HG02885 (cell line): Measurements from ENCODE around the gene RNF126.
"Not testable (repeated sequence)": the region's sequence is repeated elsewhere in the genome, so short reads cannot be mapped to it uniquely, and the experiment has no call there.

Experiments
- ATAC-seq: cut with Tn5 transposase; IDR thresholded peaks from one replicate; pipeline ENCODE4 v1.9.1; 2021; ENCODE audit warnings: mild to moderate bottlenecking; ENCODE audit not compliant: unreplicated experiment, poor library complexity

Gene RNF126

DNA sequence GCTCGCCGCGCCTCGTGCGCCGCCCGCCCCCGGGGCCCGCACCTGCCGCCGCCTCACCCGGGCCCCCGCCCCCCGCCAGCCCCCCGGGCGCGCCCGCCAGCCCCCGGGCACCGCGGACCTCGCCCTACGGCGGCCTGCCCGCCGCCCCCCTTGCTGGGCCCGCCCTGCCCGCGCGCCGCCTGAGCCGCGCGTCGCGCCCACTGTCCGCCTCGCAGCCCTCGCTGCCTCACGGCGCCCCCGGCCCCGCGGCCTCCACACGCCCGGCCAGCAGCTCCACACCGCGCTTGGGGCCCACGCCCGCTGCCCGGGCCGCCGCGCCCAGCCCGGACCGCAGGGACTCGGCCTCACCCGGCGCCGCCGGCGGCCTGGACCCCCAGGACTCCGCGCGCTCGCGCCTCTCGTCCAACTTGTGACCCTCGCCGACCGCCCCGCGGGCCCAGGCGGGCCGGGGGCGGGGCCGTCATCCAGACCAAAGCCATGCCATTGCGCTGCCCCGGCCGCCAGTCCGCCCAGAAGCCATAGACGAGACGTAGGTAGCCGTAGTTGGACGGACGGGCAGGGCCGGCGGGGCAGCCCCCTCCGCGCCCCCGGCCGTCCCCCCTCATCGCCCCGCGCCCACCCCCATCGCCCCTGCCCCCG lies 46.8 kb downstream of the RNF126 start:
- no peak for ATAC-seq

DNA sequence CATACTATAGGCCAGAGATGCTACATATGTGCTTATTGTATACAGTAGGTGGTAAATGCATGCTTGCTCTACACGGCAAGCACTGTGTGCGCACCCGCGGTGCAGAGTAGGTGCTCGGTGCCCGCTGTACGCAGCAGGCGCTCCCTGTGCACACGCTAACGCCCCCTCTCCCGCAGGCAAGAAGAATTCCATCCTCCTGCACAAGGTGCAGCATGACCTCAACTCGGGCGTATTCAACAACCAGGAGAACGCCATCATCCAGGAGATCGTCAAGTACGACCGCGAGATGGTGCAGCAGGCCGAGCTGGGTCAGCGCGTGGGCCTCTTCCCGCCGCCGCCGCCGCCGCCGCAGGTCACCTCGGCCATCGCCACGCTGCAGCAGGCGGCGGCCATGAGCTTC lies 47.4 kb downstream of the RNF126 start:
- ATAC-seq: no peak

DNA sequence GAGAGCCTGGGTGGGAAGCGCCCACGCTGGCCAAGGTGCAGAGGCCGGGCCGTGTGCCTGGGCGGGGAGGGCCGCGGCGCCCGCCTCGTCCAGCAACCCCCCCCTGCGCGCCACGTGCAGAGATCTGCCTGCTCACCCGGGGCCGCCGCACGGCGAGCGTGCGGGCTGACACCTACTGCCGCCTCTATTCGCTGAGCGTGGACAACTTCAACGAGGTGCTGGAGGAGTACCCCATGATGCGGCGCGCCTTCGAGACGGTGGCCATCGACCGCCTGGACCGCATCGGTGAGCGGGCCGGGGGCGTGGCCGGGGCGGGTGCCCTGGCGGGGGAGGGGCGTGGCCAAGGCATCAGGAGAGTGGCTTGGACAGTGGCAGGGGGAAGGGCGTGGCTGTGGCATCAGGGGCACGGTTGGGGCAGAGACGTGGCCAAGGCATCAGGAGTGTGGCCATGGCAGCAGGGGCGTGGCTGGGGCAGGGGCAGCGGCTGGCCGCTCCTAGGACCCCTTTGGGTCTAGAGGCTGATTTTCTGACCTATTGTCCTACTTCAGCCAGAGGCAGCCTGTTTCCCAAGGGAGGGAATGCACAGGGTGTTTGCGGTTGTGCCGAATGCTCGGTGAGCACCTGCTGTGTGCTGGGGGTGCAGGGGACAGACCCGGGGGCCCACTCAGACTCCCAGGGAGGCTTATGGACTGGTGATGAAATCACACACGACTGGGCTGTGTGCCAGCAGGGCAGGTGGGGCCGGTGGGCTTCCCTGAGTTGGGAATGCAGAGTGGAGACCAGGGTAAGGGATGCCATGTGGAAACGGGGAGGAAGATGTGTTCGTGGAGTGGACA lies 49.1 kb downstream of the RNF126 start:
- no peak for ATAC-seq

DNA sequence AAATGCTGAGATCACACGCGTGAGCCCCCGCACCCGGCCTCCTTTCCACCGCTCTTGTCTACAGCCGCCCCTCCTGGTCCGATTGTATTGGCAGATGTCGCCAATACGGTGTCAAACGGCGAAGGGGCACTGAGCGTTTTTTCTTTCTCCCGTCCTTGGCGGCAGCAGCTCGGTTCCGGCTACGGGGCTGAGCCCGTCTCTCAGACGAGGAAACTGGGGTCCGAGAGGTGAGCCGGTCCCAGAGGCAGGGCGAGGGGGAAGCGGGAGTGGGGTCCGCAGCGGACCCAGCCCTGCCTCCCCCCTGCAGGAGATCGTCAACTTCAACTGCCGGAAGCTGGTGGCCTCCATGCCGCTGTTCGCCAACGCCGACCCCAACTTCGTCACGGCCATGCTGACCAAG lies 50.1 kb downstream of the RNF126 start:
- no peak for ATAC-seq

DNA sequence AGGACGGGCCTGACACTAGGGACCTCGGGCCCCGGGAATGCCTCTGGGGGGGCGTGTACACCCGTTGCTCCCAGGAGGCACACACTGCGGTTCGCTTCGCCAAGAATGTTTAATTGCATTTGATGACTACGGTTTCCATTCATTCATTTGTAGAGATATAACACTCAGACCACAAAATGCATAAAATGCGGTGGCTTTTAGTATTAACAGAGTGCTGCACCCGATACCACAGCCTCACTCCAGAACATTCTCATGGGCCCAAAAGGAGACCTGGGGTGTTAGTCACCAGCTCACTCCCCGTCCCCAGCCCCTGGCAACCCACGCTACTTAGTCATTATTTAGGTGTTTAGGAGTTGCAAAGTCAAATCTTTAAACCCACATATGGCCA lies 51.5 kb downstream of the RNF126 start:
- ATAC-seq: no peak

DNA sequence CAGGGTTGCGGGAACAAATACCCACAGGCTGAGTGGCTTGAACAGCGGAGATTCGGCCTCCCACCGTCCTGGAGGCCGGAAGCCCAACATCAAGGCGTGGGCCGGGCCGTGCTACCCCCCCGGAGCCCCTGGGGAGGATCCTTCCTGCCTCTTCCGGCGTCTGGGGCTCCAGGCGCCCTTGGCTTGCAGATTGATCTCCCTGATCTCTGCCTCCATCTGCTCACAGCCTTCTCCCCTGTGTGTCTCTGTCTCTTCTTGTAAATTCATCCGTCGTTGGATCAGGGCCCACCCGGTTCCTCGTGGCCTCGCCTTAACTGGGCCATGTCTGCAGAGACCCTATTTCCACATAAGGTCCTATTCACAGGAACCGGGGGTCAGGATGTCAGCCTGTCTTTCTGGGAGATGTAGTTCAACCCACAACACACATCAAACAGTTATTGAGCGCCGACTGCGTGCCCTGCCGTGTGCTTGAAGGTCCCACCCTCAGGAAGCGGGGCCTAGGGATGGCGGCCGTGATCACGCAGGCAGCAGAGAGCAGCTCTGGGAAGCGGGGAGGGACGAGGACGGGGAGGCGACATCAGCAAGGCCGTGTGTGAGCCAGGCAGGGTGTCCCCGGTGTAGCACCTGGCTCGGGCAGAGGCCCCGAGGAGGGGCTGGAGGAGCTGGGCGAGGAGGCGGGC lies 52.1 kb downstream of the RNF126 start:
- ATAC-seq: no peak

DNA sequence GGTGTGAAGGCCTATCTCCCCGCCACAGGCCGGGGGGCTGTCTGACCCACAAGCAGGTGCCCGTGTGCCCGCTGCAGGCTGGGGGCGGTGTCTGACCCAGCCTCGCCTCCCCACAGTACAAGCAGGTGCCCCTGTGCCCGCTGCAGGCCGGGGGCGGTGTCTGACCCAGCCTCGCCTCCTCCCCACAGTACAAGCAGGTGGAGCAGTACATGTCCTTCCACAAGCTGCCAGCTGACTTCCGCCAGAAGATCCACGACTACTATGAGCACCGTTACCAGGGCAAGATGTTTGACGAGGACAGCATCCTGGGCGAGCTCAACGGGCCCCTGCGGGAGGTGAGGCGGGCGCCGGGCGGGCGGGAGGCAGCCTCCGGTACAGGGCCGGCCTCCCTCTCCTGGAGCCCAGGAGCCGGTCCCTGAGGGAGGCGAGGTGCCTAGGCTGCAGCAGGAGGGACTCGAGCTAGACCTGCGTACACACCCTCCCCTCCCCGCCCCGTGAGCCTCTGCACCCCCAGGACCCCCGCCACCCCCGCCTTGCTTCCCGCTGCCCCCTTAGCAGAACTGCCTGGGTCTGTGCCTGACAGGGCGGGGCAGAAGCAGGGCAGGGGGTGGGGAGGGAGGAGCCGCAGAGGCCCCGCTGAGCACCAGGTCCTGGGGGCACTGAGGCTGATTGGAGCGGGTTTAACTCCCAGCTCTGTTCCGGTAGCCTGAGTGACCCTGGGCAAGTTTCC lies 52.8 kb downstream of the RNF126 start:
- ATAC-seq: no peak

DNA sequence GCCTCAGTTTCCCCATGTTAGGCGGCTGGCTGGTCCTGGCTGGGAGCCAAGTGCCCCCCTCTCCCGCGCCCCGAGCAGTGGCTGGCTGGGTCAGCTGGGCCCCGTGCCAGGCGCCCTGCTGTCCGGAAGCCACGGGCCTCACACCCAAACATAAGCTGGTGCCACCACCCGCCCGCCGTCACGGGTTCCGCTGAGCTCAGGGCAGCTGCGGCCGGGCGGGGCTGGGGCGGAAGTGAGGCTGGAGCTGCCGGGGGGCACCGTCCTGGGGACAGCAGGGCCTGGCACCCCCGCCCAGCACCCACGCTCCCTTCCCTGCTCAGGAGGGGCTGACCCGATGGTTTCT lies 54.0 kb downstream of the RNF126 start:
- no peak for ATAC-seq

DNA sequence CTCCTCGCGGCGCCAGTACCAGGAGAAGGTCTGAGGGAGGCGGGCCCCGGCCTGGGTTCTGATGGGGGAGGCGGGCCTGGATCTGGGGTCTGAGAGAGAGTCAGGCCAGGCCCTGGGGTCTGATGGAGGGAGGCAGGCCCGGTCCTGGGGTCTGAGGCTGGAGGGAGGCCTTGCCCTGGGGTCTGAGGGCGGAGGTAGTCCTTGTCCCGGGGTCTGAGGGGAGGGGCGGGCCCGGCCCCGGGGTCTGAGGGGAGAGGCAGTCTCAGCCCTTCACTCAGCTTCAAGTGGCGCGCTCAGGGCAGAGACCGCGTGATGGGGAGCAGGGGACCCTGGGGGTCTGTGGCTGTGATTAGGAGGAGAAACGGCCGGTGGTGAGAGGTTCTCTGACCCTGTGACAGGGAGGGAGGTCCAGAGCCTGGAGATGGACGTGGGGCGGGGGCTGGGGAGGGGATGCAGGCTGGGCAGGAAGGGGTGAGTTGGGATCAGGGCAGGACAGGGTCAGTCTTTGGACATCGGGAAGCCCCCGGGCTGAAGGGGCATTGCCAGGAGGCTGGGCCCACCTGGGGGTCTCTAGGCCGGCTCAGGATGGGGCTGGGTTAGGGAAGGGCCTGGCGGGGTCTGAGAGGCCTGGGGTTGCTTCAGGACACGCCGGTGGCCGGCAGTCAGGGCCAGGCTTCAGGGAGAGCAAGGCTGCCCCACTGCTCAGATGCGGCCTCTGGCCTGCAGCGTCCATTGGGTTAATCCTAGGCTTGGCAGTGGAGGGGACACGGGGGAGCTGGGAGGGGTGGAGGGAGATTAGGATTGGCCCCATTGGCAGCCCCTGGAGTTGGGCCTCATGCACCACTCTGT lies 54.6 kb downstream of the RNF126 start:
- no peak for ATAC-seq

DNA sequence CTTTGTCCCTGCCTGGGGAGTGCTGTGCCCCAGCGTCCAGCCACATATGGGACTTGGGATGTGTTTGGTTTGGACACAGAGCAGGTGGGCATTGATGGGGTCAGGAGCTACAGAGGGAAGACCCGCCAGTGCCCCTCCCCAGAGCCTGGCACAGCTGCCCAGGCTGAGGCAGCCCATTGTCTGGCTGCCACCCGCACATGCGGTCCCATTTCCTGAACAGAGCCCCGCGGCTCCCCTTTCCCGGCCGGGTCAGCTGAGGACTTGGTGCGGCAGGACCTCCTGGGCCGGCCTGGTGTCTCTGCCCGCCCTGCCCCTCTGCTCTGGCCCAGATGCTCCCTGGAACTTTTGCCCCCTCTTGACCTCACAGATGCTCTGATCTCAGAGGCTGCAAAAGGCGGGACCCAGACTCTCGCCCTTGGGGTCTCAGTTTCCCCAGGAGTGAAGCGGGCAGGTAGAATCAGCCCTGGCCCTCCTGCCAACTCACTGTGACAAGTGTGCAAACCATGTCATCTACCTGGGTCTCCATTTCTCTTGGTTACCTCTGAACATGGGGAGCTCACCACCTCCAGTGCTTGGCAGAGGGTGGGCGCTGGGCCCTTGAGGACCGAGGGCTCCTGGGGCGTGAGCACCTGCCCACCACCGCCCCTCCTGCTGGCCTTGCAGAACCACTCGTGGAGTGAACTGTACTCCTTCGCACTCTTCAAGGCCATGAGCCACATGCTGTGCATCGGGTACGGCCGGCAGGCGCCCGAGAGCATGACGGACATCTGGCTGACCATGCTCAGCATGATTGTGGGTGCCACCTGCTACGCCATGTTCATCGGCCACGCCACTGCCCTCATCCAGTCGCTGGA lies 55.5 kb downstream of the RNF126 start:
- ATAC-seq: no peak

DNA sequence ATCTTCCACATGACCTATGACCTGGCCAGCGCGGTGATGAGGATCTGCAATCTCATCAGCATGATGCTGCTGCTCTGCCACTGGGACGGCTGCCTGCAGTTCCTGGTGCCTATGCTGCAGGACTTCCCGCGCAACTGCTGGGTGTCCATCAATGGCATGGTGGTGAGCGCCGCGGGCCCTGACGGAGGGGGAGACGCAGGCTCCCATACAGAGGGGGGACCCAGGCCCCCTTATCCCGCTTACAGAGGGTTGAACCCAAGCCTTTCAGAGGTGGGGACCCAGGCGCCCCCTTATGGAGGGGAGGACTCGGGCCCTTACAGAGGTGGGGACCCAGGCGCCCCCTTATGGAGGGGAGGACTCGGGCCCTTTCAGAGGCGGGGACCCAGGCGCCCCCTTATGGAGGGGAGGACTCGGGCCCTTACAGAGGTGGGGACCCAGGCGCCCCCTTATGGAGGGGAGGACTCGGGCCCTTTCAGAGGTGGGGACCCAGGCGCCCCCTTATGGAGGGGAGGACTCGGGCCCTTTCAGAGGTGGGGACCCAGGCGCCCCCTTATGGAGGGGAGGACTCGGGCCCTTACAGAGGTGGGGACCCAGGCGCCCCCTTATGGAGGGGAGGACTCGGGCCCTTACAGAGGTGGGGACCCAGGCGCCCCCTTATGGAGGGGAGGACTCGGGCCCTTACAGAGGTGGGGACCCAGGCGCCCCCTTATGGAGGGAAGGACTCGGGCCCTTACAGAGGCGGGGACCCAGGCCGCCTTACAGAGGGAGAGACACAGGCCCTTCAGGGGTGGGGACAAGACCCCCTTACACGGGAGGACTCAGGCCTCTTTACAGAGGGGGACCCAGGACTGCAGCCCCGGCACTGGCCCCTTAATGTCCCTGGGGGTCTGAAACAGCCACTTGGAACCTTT lies 57.7 kb downstream of the RNF126 start:
- ATAC-seq: not testable (repeated sequence)

DNA sequence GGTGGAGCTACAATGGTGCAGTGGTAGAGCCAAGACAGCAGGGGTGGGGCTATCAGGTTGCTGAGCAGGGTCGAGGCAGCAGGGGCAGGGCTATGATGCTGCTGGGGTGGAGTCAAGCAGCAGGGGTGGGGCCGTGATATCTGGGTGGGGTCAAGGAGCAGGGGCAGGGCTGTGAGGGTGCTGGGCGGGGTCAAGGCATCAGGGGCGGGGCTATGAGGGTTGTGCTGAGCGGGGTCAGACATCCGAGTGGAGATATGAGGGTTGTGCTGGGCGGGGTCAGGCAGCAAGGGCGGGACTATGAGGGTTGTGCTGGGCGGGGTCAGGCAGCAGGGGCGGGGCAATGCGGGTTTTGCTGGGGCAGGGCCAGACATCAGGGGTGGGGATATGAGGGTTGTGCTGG lies 58.7 kb downstream of the RNF126 start:
- no peak for ATAC-seq

DNA sequence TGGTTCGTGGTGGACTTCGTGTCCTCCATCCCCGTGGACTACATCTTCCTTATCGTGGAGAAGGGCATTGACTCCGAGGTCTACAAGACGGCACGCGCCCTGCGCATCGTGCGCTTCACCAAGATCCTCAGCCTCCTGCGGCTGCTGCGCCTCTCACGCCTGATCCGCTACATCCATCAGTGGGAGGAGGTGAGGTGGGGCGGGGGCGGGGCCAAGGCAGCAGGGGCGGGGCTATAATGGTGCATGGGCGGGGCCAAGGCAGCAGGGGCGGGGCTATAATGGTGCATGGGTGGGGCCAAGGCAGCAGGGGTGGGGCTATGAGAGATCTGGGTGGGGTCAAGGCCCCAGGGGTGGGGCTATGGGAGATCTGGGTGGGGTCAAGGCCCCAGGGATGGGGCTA lies 59.2 kb downstream of the RNF126 start:
- not testable (repeated sequence) for ATAC-seq

DNA sequence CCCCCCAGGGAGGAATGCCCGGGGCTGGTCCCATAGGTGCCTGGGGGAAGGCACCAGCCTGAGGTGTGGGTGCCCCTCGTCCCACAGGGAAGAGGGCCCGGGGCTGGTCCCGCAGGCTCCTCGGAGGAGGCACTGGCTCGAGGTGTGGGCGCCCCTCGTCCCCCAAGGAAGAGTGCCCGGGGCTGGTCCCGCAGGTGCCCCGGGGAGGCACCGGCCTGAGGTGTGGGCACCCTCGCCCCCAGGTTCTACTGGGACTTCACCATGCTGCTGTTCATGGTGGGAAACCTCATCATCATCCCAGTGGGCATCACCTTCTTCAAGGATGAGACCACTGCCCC lies 59.7 kb downstream of the RNF126 start:
- not testable (repeated sequence) for ATAC-seq

DNA sequence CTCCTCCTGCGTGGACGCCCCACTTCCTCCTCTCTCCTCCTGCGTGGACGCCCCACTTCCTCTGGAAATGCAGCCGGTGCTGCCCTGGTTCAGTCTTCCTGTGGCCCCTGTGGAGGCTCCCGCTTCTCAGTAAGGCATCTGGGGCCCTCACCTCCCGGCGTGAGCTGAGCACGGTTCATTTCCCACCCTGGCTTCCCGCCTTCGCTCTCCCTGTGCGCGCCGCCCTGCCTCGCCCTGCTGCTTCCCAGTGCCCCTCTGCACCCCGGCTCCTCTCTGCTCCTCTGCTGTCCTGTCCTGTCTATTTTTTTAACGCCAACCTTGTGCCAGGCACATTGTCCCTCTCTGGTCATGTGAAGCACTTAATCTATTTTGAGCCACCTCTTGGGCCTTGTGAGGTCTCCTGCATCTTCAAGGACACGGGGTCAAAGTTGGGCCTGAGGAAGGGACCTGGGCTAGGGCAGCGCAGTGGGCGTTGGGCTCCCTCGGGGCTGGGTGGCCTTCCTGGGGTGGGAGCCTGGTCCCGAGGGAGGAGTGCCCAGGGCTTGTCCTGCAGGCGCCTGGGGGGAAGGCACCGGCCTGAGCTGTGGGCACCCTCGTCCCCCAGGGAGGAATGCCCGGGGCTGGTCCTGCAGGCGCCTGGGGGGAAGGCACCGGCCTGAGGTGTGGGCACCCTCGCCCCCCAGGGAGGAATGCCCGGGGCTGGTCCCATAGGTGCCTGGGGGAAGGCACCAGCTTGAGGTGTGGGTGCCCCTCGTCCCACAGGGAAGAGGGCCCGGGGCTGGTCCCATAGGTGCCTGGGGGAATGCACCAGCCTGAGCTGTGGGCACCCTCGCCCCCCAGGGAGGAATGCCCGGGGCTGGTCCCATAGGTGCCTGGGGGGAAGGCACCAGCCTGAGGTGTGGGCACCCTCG lies 60.4 kb downstream of the RNF126 start:
- no peak for ATAC-seq

DNA sequence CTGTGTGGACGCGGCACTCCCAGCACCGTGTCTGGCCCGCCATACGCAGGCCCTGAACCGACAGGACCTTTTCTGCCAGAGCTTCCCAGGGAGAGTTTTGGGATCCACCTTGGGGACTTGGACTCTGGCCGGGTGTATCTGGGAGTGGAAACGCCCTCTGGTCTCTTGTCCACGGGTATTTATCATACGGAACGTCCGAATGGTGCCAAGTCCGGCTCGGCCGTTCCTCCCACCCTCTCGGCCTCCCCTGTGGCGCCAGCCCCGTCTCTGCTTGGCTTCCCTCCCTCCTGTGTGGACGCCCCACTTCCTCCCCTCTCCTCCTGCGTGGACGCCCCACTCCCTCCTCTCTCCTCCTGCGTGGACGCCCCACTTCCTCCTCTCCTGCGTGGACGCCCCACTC lies 61.2 kb downstream of the RNF126 start:
- no peak for ATAC-seq

DNA sequence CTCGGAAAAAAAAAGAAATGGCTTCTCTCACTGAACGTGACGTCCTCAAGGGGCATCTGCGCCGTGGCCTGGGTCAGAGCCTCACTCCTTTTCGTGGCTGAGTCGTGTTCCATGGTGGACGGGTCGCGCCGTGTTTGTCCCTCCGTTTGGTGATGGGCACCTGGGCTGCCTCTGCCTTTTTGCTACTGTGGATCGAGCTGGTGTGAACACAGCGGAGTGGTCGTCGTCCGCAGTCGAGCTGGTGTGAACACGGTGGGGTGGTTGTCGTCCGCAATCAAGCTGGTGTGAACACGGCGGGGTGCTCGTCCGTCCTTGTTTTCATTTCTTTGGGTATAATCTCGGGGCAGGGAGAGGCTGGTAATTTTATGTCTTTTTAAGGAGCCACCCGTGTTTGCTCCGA lies 61.7 kb downstream of the RNF126 start:
- ATAC-seq: no peak
